ENCODE measurements around the gene CD247. TPM values are rescaled to one million over a fixed set of nuclear protein-coding genes. Genes with fewer than 3 reads are reported as not detected.

CD247 gene
- total RNA-seq, 4 donors from 2014 or later, result 0.26 to 2.0 (median 0.52) TPM; not detected in 1

GRCh38 chr1:167457936-167458584 is 60.3 kb downstream of the CD247 start:
- Histone ChIP-seq H3K9me3 (no peaks in the 10 kb centered on the region), H3K4me3 (no peak overlapping the region), H3K27ac (replicated peaks in 1 of 4) (no peak overlapping the region), H3K27me3 (no peaks in the 10 kb centered on the region), H3K36me3 (no peaks in the 10 kb centered on the region), H3K4me1 (peaks cover 10 to 17% (median 14%) of the 10 kb centered on the region in 4 donors)
- no peak for DNase-seq (ENCODE audit: extremely low spot score)
- TF ChIP-seq POLR2A (IDR thresholded peaks at IDR 0.05; ENCODE audit: low read depth) (no peak), POLR2AphosphoS5 (IDR thresholded peaks at IDR 0.05) (no peak), EP300 (IDR thresholded peaks at IDR 0.05) (no peak)
- TF ChIP-seq, protein P1, sequence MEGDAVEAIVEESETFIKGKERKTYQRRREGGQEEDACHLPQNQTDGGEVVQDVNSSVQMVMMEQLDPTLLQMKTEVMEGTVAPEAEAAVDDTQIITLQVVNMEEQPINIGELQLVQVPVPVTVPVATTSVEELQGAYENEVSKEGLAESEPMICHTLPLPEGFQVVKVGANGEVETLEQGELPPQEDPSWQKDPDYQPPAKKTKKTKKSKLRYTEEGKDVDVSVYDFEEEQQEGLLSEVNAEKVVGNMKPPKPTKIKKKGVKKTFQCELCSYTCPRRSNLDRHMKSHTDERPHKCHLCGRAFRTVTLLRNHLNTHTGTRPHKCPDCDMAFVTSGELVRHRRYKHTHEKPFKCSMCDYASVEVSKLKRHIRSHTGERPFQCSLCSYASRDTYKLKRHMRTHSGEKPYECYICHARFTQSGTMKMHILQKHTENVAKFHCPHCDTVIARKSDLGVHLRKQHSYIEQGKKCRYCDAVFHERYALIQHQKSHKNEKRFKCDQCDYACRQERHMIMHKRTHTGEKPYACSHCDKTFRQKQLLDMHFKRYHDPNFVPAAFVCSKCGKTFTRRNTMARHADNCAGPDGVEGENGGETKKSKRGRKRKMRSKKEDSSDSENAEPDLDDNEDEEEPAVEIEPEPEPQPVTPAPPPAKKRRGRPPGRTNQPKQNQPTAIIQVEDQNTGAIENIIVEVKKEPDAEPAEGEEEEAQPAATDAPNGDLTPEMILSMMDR (IDR thresholded peaks at IDR 0.05), result no peak
- intact Hi-C loops (cut with DNase I), result no loop called here
- 82% methylated on average over 11 of the region's 11 CpGs for WGBS

- 94% methylated on average over 8 of the region's 8 CpGs for WGBS
- TF ChIP-seq POLR2A (IDR thresholded peaks at IDR 0.05; ENCODE audit: low read depth) (no peak), POLR2AphosphoS5 (IDR thresholded peaks at IDR 0.05) (no peak), EP300 (IDR thresholded peaks at IDR 0.05) (no peak)
- TF ChIP-seq, protein P1 (IDR thresholded peaks at IDR 0.05), result no peak
- DNase-seq (ENCODE audit: extremely low spot score), result no peak
- no peaks in the 10 kb centered on the region for H3K9me3 ChIP-seq
- intact Hi-C loops (cut with DNase I), result no loop called here
- H3K27me3 ChIP-seq, result no peaks in the 10 kb centered on the region
- no peak overlapping the region for H3K27ac ChIP-seq (replicated peaks in 1 of 4)
- no peak overlapping the region for H3K4me3 ChIP-seq
- peaks cover 10 to 17% (median 14%) of the 10 kb centered on the region in 4 donors for H3K4me1 ChIP-seq
- H3K36me3 ChIP-seq, result no peaks in the 10 kb centered on the region
Observed at GRCh38 chr1:167456926-167457325, 61.4 kb downstream of the CD247 start.

DNA sequence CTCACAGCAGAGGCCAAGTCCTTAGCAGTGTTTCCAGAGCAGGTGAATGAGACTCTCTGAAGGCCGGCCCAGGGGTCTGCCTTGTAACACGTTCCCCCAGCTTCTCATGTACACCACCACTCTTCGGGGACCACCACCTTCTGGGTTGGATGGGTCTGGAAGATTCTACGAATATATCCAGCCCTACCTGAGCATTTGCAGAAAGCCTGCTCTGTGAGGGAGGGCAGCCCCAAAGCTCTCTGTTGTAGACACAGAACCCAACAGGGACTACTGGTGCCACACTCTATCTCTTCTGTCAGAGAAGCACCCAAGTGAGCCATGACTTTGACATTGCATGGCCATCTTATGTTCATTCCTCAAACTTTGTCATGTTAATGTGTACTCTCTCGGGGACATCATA is 61.8 kb downstream of the CD247 start:
- TF ChIP-seq, protein P1 (IDR thresholded peaks at IDR 0.05), result no peak
- TF ChIP-seq POLR2A (IDR thresholded peaks at IDR 0.05; ENCODE audit: low read depth) (no peak), POLR2AphosphoS5 (IDR thresholded peaks at IDR 0.05) (no peak), EP300 (IDR thresholded peaks at IDR 0.05) (no peak)
- no peaks in the 10 kb centered on the region for H3K36me3 ChIP-seq
- peak overlapping the region in 1 of 4 donors; percentile 76 for H3K4me3 ChIP-seq
- peaks cover 10 to 17% (median 14%) of the 10 kb centered on the region in 4 donors for H3K4me1 ChIP-seq
- no peak for DNase-seq (ENCODE audit: extremely low spot score)
- intact Hi-C loops (cut with DNase I), result no loop called here
- WGBS, result 100% methylated on average over 5 of the region's 5 CpGs
- H3K27ac ChIP-seq (replicated peaks in 1 of 4), result peak overlapping the region in 1 of 4 donors; percentile 85
- no peaks in the 10 kb centered on the region for H3K9me3 ChIP-seq
- H3K27me3 ChIP-seq, result no peaks in the 10 kb centered on the region

DNA sequence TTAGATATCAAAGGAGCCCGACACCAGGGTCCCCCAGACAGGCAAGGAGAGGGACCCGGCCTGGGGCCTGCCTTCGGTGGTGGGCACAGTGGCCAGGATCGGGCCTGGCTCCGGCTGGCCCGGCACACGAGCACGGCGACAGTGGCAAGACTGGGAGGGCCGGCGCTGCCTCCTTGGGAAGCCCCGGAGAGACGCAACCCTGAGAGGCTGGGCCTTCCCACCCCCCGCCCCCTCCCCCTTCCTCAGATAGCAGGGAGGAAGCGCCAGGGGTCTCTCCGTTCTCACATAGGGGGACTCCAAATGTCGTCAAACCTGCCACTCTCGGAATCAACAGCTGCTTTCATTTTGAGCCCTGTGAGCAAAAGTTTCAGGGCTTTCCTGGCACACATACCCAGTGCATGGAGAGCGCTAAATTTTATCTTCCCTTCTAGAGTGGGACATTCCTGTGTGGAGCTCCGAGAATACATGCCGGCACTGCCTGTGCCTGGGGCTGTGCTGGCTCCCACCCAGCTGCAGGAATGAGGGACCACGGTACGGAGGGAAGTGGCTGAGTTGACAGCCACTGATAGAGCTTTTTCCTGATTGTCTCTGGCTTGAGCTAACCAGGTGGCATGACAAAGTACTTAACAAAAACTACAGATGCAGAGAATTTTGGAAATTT is 62.4 kb downstream of the CD247 start:
- Histone ChIP-seq H3K36me3 (no peaks in the 10 kb centered on the region), H3K4me1 (peaks cover 10 to 17% (median 14%) of the 10 kb centered on the region in 4 donors), H3K27me3 (no peaks in the 10 kb centered on the region), H3K27ac (replicated peaks in 1 of 4) (peak overlapping the region; percentile 81 to 86 (median 86)), H3K9me3 (no peaks in the 10 kb centered on the region), H3K4me3 (peak overlapping the region; percentile 72 to 87 (median 77))
- 3% methylated on average over 6 of the region's 23 CpGs for WGBS
- TF ChIP-seq POLR2AphosphoS5 (IDR thresholded peaks at IDR 0.05) (peak in 1 of 2 donors; percentile 1), EP300 (IDR thresholded peaks at IDR 0.05) (no peak), POLR2A (IDR thresholded peaks at IDR 0.05; ENCODE audit: low read depth) (no peak)
- TF ChIP-seq, protein P1 (IDR thresholded peaks at IDR 0.05), result no peak
- intact Hi-C loops (cut with DNase I), result no loop called here
- DNase-seq (ENCODE audit: extremely low spot score), result no peak
